ENCODE data around the gene PPIP5K1.
"Not testable (repeated sequence)": the region's sequence is repeated elsewhere in the genome, so short reads cannot be mapped to it uniquely, and the experiment has no call there.

DNA sequence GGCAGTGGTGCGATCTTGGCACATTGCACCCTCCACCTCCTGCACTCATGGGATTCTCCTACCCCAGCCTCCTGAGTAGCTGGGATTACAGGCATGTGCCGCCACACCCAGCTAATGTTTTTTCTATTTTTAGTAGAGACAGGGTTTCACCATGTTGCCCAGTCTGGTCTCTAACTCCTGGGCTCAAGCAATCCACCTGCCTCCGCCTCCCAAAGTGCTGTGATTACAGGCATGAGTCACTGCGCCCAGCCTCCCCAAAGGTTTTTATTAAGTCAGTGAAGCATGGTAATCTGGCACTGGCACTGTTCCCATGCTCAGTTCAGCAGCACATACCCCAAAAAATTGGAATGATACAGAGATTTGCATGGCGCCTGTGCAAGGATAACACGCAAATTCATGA lies 12.2 kb upstream of the PPIP5K1 start:
- TF ChIP-seq, protein P1, sequence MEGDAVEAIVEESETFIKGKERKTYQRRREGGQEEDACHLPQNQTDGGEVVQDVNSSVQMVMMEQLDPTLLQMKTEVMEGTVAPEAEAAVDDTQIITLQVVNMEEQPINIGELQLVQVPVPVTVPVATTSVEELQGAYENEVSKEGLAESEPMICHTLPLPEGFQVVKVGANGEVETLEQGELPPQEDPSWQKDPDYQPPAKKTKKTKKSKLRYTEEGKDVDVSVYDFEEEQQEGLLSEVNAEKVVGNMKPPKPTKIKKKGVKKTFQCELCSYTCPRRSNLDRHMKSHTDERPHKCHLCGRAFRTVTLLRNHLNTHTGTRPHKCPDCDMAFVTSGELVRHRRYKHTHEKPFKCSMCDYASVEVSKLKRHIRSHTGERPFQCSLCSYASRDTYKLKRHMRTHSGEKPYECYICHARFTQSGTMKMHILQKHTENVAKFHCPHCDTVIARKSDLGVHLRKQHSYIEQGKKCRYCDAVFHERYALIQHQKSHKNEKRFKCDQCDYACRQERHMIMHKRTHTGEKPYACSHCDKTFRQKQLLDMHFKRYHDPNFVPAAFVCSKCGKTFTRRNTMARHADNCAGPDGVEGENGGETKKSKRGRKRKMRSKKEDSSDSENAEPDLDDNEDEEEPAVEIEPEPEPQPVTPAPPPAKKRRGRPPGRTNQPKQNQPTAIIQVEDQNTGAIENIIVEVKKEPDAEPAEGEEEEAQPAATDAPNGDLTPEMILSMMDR (conservative IDR thresholded peaks at IDR 0.05), result not testable (repeated sequence)
- not testable (repeated sequence) for TF ChIP-seq EZH2 (IDR thresholded peaks at IDR 0.05; ENCODE audit: low read depth)
